Measurements from ENCODE around the gene CDC14C. TPM values are rescaled to one million over a fixed set of nuclear protein-coding genes. Genes with fewer than 3 reads are reported as not detected.

The CDC14C gene
- total RNA-seq, 1 donor from 2014 or later, result 0.14 TPM

- Mint-ChIP-seq H3K9me3 (ENCODE audit: unreplicated experiment) (peaks cover 6% of the 10 kb centered on the region), H3K4me3 (ENCODE audit: unreplicated experiment) (no peak overlapping the region), H3K27ac (ENCODE audit: unreplicated experiment) (no peak overlapping the region), H3K4me1 (ENCODE audit: low read depth, unreplicated experiment) (peaks cover 3% of the 10 kb centered on the region), H3K27me3 (ENCODE audit: low read depth, unreplicated experiment) (no peaks in the 10 kb centered on the region), H3K36me3 (ENCODE audit: low read depth, unreplicated experiment) (no peaks in the 10 kb centered on the region)
- Histone ChIP-seq H2AFZ (ENCODE audit: low read depth, low read length) (no peak overlapping the region), H3K4me2 (ENCODE audit: low read length) (no peak overlapping the region), H3K27me3 (ENCODE audit: insufficient read depth, low read length) (no peaks in the 10 kb centered on the region), H4K20me1 (ENCODE audit: insufficient read depth, low read length) (no peaks in the 10 kb centered on the region), H3K36me3 (ENCODE audit: insufficient read depth, low read length) (no peaks in the 10 kb centered on the region), H3K9me3 (ENCODE audit: insufficient read depth, low read depth, low read length) (no peaks in the 10 kb centered on the region), H3K9ac (ENCODE audit: low read length) (no peak overlapping the region), H3K4me3 (ENCODE audit: insufficient read depth, low read depth, low read length) (no peak overlapping the region), H3K4me1 (ENCODE audit: insufficient read depth, low read length) (peaks cover 6% of the 10 kb centered on the region), H3K27ac (ENCODE audit: low read depth, low read length) (no peak overlapping the region), H3K79me2 (ENCODE audit: insufficient read depth, low read length) (no peaks in the 10 kb centered on the region)
- TF ChIP-seq CTCF (IDR thresholded peaks at IDR 0.05; ENCODE audit: insufficient read depth, low read depth, low read length) (no peak), EZH2 (IDR thresholded peaks at IDR 0.05; ENCODE audit: insufficient read depth, low read length) (no peak)
- DNase-seq (ENCODE audit: low read depth) (no peak), FAIRE-seq (no peak)
These were observed 19.1 kb downstream of the CDC14C start for GRCh38 chr7:48943279-48943990.

GRCh38 chr7:48955916-48956315 is 31.6 kb downstream of the CDC14C start:
- no peak overlapping the region for H2AFZ ChIP-seq (ENCODE audit: low read depth, low read length)
- Mint-ChIP-seq H3K27ac (ENCODE audit: unreplicated experiment) (no peak overlapping the region), H3K4me1 (ENCODE audit: low read depth, unreplicated experiment) (no peaks in the 10 kb centered on the region), H3K4me3 (ENCODE audit: unreplicated experiment) (no peak overlapping the region), H3K9me3 (ENCODE audit: unreplicated experiment) (no peaks in the 10 kb centered on the region), H3K27me3 (ENCODE audit: low read depth, unreplicated experiment) (peaks cover 3% of the 10 kb centered on the region), H3K36me3 (ENCODE audit: low read depth, unreplicated experiment) (no peaks in the 10 kb centered on the region)
- no peaks in the 10 kb centered on the region for H3K4me1 ChIP-seq (ENCODE audit: insufficient read depth, low read length)
- H3K36me3 ChIP-seq (ENCODE audit: insufficient read depth, low read length), result no peaks in the 10 kb centered on the region
- no peak overlapping the region for H3K9ac ChIP-seq (ENCODE audit: low read length)
- H3K27me3 ChIP-seq (ENCODE audit: insufficient read depth, low read length), result no peaks in the 10 kb centered on the region
- DNase-seq (ENCODE audit: low read depth), result no peak
- no peak overlapping the region for H3K4me3 ChIP-seq (ENCODE audit: insufficient read depth, low read depth, low read length)
- H3K27ac ChIP-seq (ENCODE audit: low read depth, low read length), result no peak overlapping the region
- H3K9me3 ChIP-seq (ENCODE audit: insufficient read depth, low read depth, low read length), result no peaks in the 10 kb centered on the region
- H3K4me2 ChIP-seq (ENCODE audit: low read length), result no peak overlapping the region
- FAIRE-seq, result no peak
- no peaks in the 10 kb centered on the region for H3K79me2 ChIP-seq (ENCODE audit: insufficient read depth, low read length)
- TF ChIP-seq EZH2 (IDR thresholded peaks at IDR 0.05; ENCODE audit: insufficient read depth, low read length), result no peak
- no peak for TF ChIP-seq CTCF (IDR thresholded peaks at IDR 0.05; ENCODE audit: insufficient read depth, low read depth, low read length)
- H4K20me1 ChIP-seq (ENCODE audit: insufficient read depth, low read length), result no peaks in the 10 kb centered on the region

GRCh38 chr7:48959676-48960075 is 35.3 kb downstream of the CDC14C start:
- H3K4me3 ChIP-seq (ENCODE audit: insufficient read depth, low read depth, low read length), result no peak overlapping the region
- Mint-ChIP-seq H3K36me3 (ENCODE audit: low read depth, unreplicated experiment) (no peaks in the 10 kb centered on the region), H3K27me3 (ENCODE audit: low read depth, unreplicated experiment) (peaks cover 3% of the 10 kb centered on the region), H3K27ac (ENCODE audit: unreplicated experiment) (no peak overlapping the region), H3K9me3 (ENCODE audit: unreplicated experiment) (no peaks in the 10 kb centered on the region), H3K4me3 (ENCODE audit: unreplicated experiment) (no peak overlapping the region), H3K4me1 (ENCODE audit: low read depth, unreplicated experiment) (peaks cover 10% of the 10 kb centered on the region)
- H3K9me3 ChIP-seq (ENCODE audit: insufficient read depth, low read depth, low read length), result no peaks in the 10 kb centered on the region
- FAIRE-seq, result no peak
- no peaks in the 10 kb centered on the region for H3K27me3 ChIP-seq (ENCODE audit: insufficient read depth, low read length)
- no peak overlapping the region for H3K4me2 ChIP-seq (ENCODE audit: low read length)
- H3K79me2 ChIP-seq (ENCODE audit: insufficient read depth, low read length), result no peaks in the 10 kb centered on the region
- H3K9ac ChIP-seq (ENCODE audit: low read length), result no peak overlapping the region
- TF ChIP-seq EZH2 (IDR thresholded peaks at IDR 0.05; ENCODE audit: insufficient read depth, low read length), result no peak
- TF ChIP-seq CTCF (IDR thresholded peaks at IDR 0.05; ENCODE audit: insufficient read depth, low read depth, low read length), result no peak
- H4K20me1 ChIP-seq (ENCODE audit: insufficient read depth, low read length), result no peaks in the 10 kb centered on the region
- no peaks in the 10 kb centered on the region for H3K36me3 ChIP-seq (ENCODE audit: insufficient read depth, low read length)
- no peak for DNase-seq (ENCODE audit: low read depth)
- H3K27ac ChIP-seq (ENCODE audit: low read depth, low read length), result no peak overlapping the region
- no peaks in the 10 kb centered on the region for H3K4me1 ChIP-seq (ENCODE audit: insufficient read depth, low read length)
- H2AFZ ChIP-seq (ENCODE audit: low read depth, low read length), result no peak overlapping the region
